Common myeloid progenitor, CD34-positive (primary cell): Measurements from ENCODE around the gene ZNRF3.

Source experiments
- CTCF ChIA-PET: fragments of 350-600 bp; sonication (Branson Sonifier 250); formaldehyde crosslinking; loops from one replicate; lab custom pipeline; 2021; ENCODE audit warnings: antibody characterized with exemption; lab: Charles Lee
- POLR2A ChIA-PET: fragments of 350-600 bp; sonication (Branson Sonifier 250); formaldehyde crosslinking; loops from one replicate; lab custom pipeline; 2021; ENCODE audit warnings: antibody characterized with exemption; lab: Charles Lee
- DNase-seq, 3 donors: peaks; one replicate each; pipeline versions ENCODE4 v3.0.0 to v3.0.0-alpha.2; 2013
- H3K27ac ChIP-seq, 2 experiments: 1 replicate in 1 of 2; 2 replicates in 1 of 2; pipeline ENCODE4 v1.7.0; 2013; ENCODE audit warnings: inconsistent platforms in 2 of 2, low read length in 2 of 2, mild to moderate bottlenecking in 2 of 2, low read depth in 1 of 2, moderate library complexity in 1 of 2; ENCODE audit not compliant: severe bottlenecking in 2 of 2, insufficient read depth in 1 of 2, poor library complexity in 1 of 2
- H3K27me3 ChIP-seq, 5 experiments: replicated peaks in 2 of 5; 1 replicate in 3 of 5; 2 replicates in 2 of 5; pipeline versions ENCODE4 v1.6.1 to v1.7.0; 2013; ENCODE audit warnings: low read length in 4 of 5, mild to moderate bottlenecking in 2 of 5, moderate library complexity in 2 of 5, inconsistent platforms in 1 of 5; ENCODE audit not compliant: insufficient read depth in 5 of 5, control insufficient read depth in 4 of 5
- H3K36me3 ChIP-seq, 4 experiments: 1 replicate in 2 of 4; 2 replicates in 2 of 4; pipeline versions ENCODE4 v1.6.1 to v1.7.0; 2013; ENCODE audit warnings: low read length in 3 of 4, control low read depth in 1 of 4, mild to moderate bottlenecking in 1 of 4; ENCODE audit not compliant: control insufficient read depth in 4 of 4, insufficient read depth in 4 of 4
- H3K4me1 ChIP-seq, 4 experiments: 1 replicate in 3 of 4; 2 replicates in 1 of 4; pipeline versions ENCODE4 v1.6.1 to v1.7.1; 2013; ENCODE audit warnings: low read length in 3 of 4, mild to moderate bottlenecking in 3 of 4, control low read depth in 1 of 4, inconsistent platforms in 1 of 4, moderate library complexity in 1 of 4; ENCODE audit not compliant: control insufficient read depth in 4 of 4, insufficient read depth in 4 of 4; ENCODE audit errors: control extremely low read depth in 1 of 4
- H3K4me3 ChIP-seq, 7 experiments: 1 replicate in 4 of 7; 2 replicates in 3 of 7; pipeline versions ENCODE4 v1.5.1 to v1.7.0; 2013; ENCODE audit warnings: mild to moderate bottlenecking in 7 of 7, low read length in 6 of 7, moderate library complexity in 6 of 7, inconsistent platforms in 2 of 7, low read depth in 2 of 7, control low read depth in 1 of 7; ENCODE audit not compliant: insufficient read depth in 4 of 7, control insufficient read depth in 1 of 7; ENCODE audit errors: extremely low read depth in 1 of 7
- H3K9me3 ChIP-seq, 5 experiments: 1 replicate in 4 of 5; 2 replicates in 1 of 5; pipeline versions ENCODE4 v1.6.1 to v1.7.1; 2013; ENCODE audit warnings: low read length in 4 of 5, mild to moderate bottlenecking in 2 of 5, inconsistent platforms in 1 of 5, low read depth in 1 of 5, moderate library complexity in 1 of 5; ENCODE audit not compliant: control insufficient read depth in 4 of 5, insufficient read depth in 2 of 5; ENCODE audit errors: control extremely low read depth in 1 of 5
- WGBS: methylation state at CpG from one replicate; pipeline ENCODE4 v1.1.5; 2013; ENCODE audit not compliant: insufficient coverage; 5-methylcytosine and 5-hydroxymethylcytosine counted together

ZNRF3 gene

GRCh38 chr22:28929197-28929596 lies 45.8 kb downstream of the ZNRF3 start:
- Histone ChIP-seq H3K27me3 (peaks cover 0 to 14% (median 2%) of the 10 kb centered on the region in 5 experiments), H3K9me3 (no peaks in the 10 kb centered on the region), H3K36me3 (no peaks in the 10 kb centered on the region), H3K27ac (no peak overlapping the region), H3K4me3 (no peak overlapping the region), H3K4me1 (peaks cover 0 to 5% (median 3%) of the 10 kb centered on the region in 4 experiments)
- DNase-seq, result no peak
- POLR2A ChIA-PET, result no interaction called here
- 100% methylated on average over 1 of the region's 5 CpGs for WGBS
- CTCF ChIA-PET, result no interaction called here

GRCh38 chr22:28930357-28931007 lies 47.1 kb downstream of the ZNRF3 start:
- no peaks in the 10 kb centered on the region for H3K9me3 ChIP-seq
- CTCF ChIA-PET, result interaction anchor here (1.0 to 1.8 kb wide), 2 partner anchors 38 to 461 kb away, joined by 3 to 6 read pairs; no protein-coding TSS in a partner anchor
- no peak overlapping the region for H3K27ac ChIP-seq
- POLR2A ChIA-PET, result no interaction called here
- WGBS, result 94% methylated on average over 3 of the region's 4 CpGs
- H3K4me1 ChIP-seq, result peaks cover 0 to 5% (median 3%) of the 10 kb centered on the region in 4 experiments
- H3K36me3 ChIP-seq, result no peaks in the 10 kb centered on the region
- no peak overlapping the region for H3K4me3 ChIP-seq
- no peak for DNase-seq
- H3K27me3 ChIP-seq, result peaks cover 0 to 16% (median 4%) of the 10 kb centered on the region in 5 experiments

GRCh38 chr22:28931844-28932567 lies 48.6 kb downstream of the ZNRF3 start:
- H3K4me3 ChIP-seq, result no peak overlapping the region
- no peaks in the 10 kb centered on the region for H3K36me3 ChIP-seq
- CTCF ChIA-PET, result interaction anchor here (0.9 to 1.1 kb wide), 2 partner anchors 20 to 35 kb away, joined by 3 read pairs; no protein-coding TSS in a partner anchor
- 89% methylated on average over 5 of the region's 5 CpGs for WGBS
- POLR2A ChIA-PET, result no interaction called here
- peaks cover 0 to 5% (median 3%) of the 10 kb centered on the region in 4 experiments for H3K4me1 ChIP-seq
- H3K27me3 ChIP-seq, result peaks cover 0 to 20% (median 12%) of the 10 kb centered on the region in 5 experiments
- DNase-seq, result no peak
- H3K27ac ChIP-seq, result no peak overlapping the region
- no peaks in the 10 kb centered on the region for H3K9me3 ChIP-seq

DNA sequence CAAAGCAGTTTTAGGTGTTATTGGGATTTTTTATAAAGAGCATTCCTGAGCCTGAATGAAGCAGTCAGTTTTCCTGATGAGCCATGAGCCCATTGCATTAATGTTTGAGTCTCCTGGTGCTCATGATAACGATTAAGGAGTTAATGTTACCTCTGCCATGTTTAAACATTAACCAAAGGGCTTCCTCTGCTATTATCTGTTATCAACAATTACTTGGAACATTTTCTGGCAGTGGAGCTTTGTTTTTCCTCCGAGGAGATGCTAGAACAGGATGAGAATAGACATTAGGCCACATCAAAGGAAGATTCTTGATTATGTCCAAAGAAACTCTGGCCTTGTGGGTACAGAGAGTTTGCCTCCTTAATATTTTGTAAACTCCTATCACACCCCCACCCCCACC lies 49.9 kb downstream of the ZNRF3 start:
- POLR2A ChIA-PET, result no interaction called here
- WGBS, result 95% methylated on average over 2 of the region's 2 CpGs
- Histone ChIP-seq H3K36me3 (no peaks in the 10 kb centered on the region), H3K4me3 (no peak overlapping the region), H3K27ac (no peak overlapping the region), H3K27me3 (peaks cover 0 to 18% (median 12%) of the 10 kb centered on the region in 5 experiments), H3K4me1 (peaks cover 0 to 3% (median 1%) of the 10 kb centered on the region in 4 experiments), H3K9me3 (no peaks in the 10 kb centered on the region)
- CTCF ChIA-PET, result interaction anchor here (1.0 to 1.1 kb wide), 2 partner anchors 80 to 312 kb away, joined by 3 read pairs; no protein-coding TSS in a partner anchor
- DNase-seq, result no peak

- H3K27ac ChIP-seq, result no peak overlapping the region
- peaks cover 0 to 21% (median 12%) of the 10 kb centered on the region in 5 experiments for H3K27me3 ChIP-seq
- peaks cover 0 to 3% (median 1%) of the 10 kb centered on the region in 4 experiments for H3K4me1 ChIP-seq
- H3K9me3 ChIP-seq, result no peaks in the 10 kb centered on the region
- no peak for DNase-seq
- ChIA-PET POLR2A (no interaction called here), CTCF (interaction anchor here (1.0 to 1.1 kb wide), 2 partner anchors 81 to 312 kb away, joined by 3 read pairs; no protein-coding TSS in a partner anchor)
- no peaks in the 10 kb centered on the region for H3K36me3 ChIP-seq
- H3K4me3 ChIP-seq, result no peak overlapping the region
- WGBS, result no CpG with 5 or more reads among the region's 3 CpGs
Measured at GRCh38 chr22:28934026-28934425, 50.7 kb downstream of the ZNRF3 start.

DNA sequence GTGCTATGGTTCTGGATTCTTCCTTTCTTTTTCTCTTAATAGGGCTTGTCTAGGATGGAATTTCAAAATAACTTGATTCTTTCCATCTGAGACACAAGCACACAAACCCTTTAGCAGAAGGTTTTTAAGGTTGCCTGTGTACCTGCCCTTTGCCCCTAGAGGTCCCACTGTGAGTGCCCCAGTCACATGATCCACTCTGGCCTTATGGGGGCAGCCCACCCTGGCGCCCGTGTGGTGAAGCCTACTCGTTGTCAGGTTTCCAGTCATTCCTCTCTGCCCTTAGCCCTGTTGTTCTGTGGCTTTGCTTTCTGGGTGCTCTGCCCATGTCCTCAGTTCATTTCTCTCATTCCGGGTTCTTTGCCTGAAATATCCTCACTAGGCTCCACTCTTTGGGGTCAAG lies 51.8 kb downstream of the ZNRF3 start:
- POLR2A ChIA-PET, result no interaction called here
- Histone ChIP-seq H3K4me3 (no peak overlapping the region), H3K4me1 (peaks cover 0 to 3% (median 1%) of the 10 kb centered on the region in 4 experiments), H3K9me3 (no peaks in the 10 kb centered on the region), H3K27me3 (peaks cover 0 to 24% (median 15%) of the 10 kb centered on the region in 5 experiments), H3K27ac (no peak overlapping the region), H3K36me3 (no peaks in the 10 kb centered on the region)
- 94% methylated on average over 2 of the region's 4 CpGs for WGBS
- DNase-seq, result no peak
- CTCF ChIA-PET, result no interaction called here
